Urothelium cell line (cell line): ENCODE results near the gene TXNDC17.
"Not testable (repeated sequence)": the region's sequence is repeated elsewhere in the genome, so short reads cannot be mapped to it uniquely, and the experiment has no call there.

Experiments used
- DNase-seq: peaks from one replicate; pipeline ENCODE4 v3.0.0; 2011; ENCODE audit warnings: low spot score, mixed read lengths
- FAIRE-seq: peaks from 2 replicates; lab custom pipeline; 2011; peaks lifted over from hg19 to GRCh38; lab: Jason Lieb, UNC

TXNDC17 gene

GRCh38 chr17:6681671-6682070 is 40.8 kb downstream of the TXNDC17 start:
- DNase-seq, result no peak
- FAIRE-seq, result no peak

- no peak for FAIRE-seq
Observed at GRCh38 chr17:6682339-6682738, 41.5 kb downstream of the TXNDC17 start.

GRCh38 chr17:6683081-6683684 is 42.3 kb downstream of the TXNDC17 start:
- DNase-seq (no peak), FAIRE-seq (no peak)

More at GRCh38 chr17:6682339-6682738, 41.5 kb downstream of the TXNDC17 start:
- DNase-seq, result no peak

- DNase-seq (no peak), FAIRE-seq (no peak)
Observed at GRCh38 chr17:6683730-6684459, 43.0 kb downstream of the TXNDC17 start.

- DNase-seq (no peak), FAIRE-seq (no peak)
Observed at GRCh38 chr17:6684460-6684783, 43.6 kb downstream of the TXNDC17 start.

- no peak for FAIRE-seq
- DNase-seq, result no peak
Observed at GRCh38 chr17:6684881-6685767, 44.3 kb downstream of the TXNDC17 start.

GRCh38 chr17:6686026-6686425 is 45.2 kb downstream of the TXNDC17 start:
- DNase-seq, result no peak
- no peak for FAIRE-seq

GRCh38 chr17:6688944-6689343 is 48.1 kb downstream of the TXNDC17 start:
- FAIRE-seq (no peak), DNase-seq (no peak)

GRCh38 chr17:6690641-6691040 is 49.8 kb downstream of the TXNDC17 start:
- no peak for DNase-seq
- FAIRE-seq, result no peak

GRCh38 chr17:6691546-6691945 is 50.7 kb downstream of the TXNDC17 start:
- DNase-seq (no peak), FAIRE-seq (no peak)

- not testable (repeated sequence) for FAIRE-seq, DNase-seq
Observed at GRCh38 chr17:6691958-6692357, 51.1 kb downstream of the TXNDC17 start.
